Activated CD4-positive, alpha-beta T cell treated with anti-CD3 and anti-CD28 coated beads, Interleukin-2, amount 10 ng/mL, durations not matched to agents 24 days and 14 days (primary cell): ENCODE data around the gene ROBO2. TPM values are rescaled to one million over a fixed set of nuclear protein-coding genes. Genes with fewer than 3 reads are reported as not detected.

Experiments used
- DNase-seq: peaks from one replicate; pipeline ENCODE4 v3.0.0; 2022
- H3K27ac Mint-ChIP-seq: one replicate; pipeline ENCODE4 v1.8.0; 2022; ENCODE audit warnings: mild to moderate bottlenecking, mixed read lengths
- H3K27me3 Mint-ChIP-seq: one replicate; pipeline ENCODE4 v1.8.0; 2022; ENCODE audit warnings: mixed read lengths
- H3K36me3 Mint-ChIP-seq: one replicate; pipeline ENCODE4 v1.8.0; 2022; ENCODE audit warnings: low read depth, mild to moderate bottlenecking, mixed read lengths
- H3K4me1 Mint-ChIP-seq: one replicate; pipeline ENCODE4 v1.8.0; 2021; ENCODE audit warnings: mixed read lengths
- H3K4me3 Mint-ChIP-seq: one replicate; pipeline ENCODE4 v1.8.0; 2022; ENCODE audit warnings: mild to moderate bottlenecking, moderate library complexity, mixed read lengths
- H3K9me3 Mint-ChIP-seq: one replicate; pipeline ENCODE4 v1.8.0; 2021; ENCODE audit warnings: mixed read lengths
- intact Hi-C: fragments of 100-400 bp; cut with micrococcal nuclease; formaldehyde crosslinking; loops from one replicate; pipeline ENCODE4 v1.15.1; 2023
- total RNA-seq: library from RNA; stranded (reverse); gene quantifications from 2 replicates; pipeline ENCODE4 v1.2.3, GENCODE V29; 2022

The ROBO2 gene
- total RNA-seq, 1 donor from 2014 or later, result not detected

GRCh38 chr3:77096966-77097890 is 57.3 kb downstream of the ROBO2 start:
- H3K4me1 Mint-ChIP-seq, result no peaks in the 10 kb centered on the region
- no peaks in the 10 kb centered on the region for H3K9me3 Mint-ChIP-seq
- no peaks in the 10 kb centered on the region for H3K36me3 Mint-ChIP-seq
- no peak overlapping the region for H3K4me3 Mint-ChIP-seq
- DNase-seq, result no peak
- intact Hi-C loops, result no loop called here
- H3K27me3 Mint-ChIP-seq, result no peaks in the 10 kb centered on the region
- H3K27ac Mint-ChIP-seq, result no peak overlapping the region

- Mint-ChIP-seq H3K4me1 (no peaks in the 10 kb centered on the region), H3K27ac (no peak overlapping the region), H3K36me3 (no peaks in the 10 kb centered on the region), H3K27me3 (no peaks in the 10 kb centered on the region), H3K4me3 (no peak overlapping the region), H3K9me3 (no peaks in the 10 kb centered on the region)
- no peak for DNase-seq
- intact Hi-C loops, result no loop called here
Measured at GRCh38 chr3:77102951-77103769, 63.3 kb downstream of the ROBO2 start.

GRCh38 chr3:77122652-77123051 is 82.8 kb downstream of the ROBO2 start:
- H3K27ac Mint-ChIP-seq, result no peak overlapping the region
- no peaks in the 10 kb centered on the region for H3K4me1 Mint-ChIP-seq
- no peaks in the 10 kb centered on the region for H3K27me3 Mint-ChIP-seq
- no peak for DNase-seq
- intact Hi-C loops, result no loop called here
- peaks cover 4% of the 10 kb centered on the region for H3K9me3 Mint-ChIP-seq
- no peaks in the 10 kb centered on the region for H3K36me3 Mint-ChIP-seq
- H3K4me3 Mint-ChIP-seq, result no peak overlapping the region

- Mint-ChIP-seq H3K4me3 (no peak overlapping the region), H3K9me3 (peaks cover 4% of the 10 kb centered on the region), H3K27ac (no peak overlapping the region), H3K4me1 (no peaks in the 10 kb centered on the region), H3K36me3 (no peaks in the 10 kb centered on the region), H3K27me3 (no peaks in the 10 kb centered on the region)
- DNase-seq, result no peak
- intact Hi-C loops, result no loop called here
Measured at GRCh38 chr3:77125966-77126365, 86.1 kb downstream of the ROBO2 start.

- no peak overlapping the region for H3K27ac Mint-ChIP-seq
- H3K4me3 Mint-ChIP-seq, result no peak overlapping the region
- H3K27me3 Mint-ChIP-seq, result no peaks in the 10 kb centered on the region
- DNase-seq, result no peak
- H3K9me3 Mint-ChIP-seq, result no peaks in the 10 kb centered on the region
- intact Hi-C loops, result no loop called here
- H3K36me3 Mint-ChIP-seq, result no peaks in the 10 kb centered on the region
- no peaks in the 10 kb centered on the region for H3K4me1 Mint-ChIP-seq
Measured at GRCh38 chr3:77134769-77135168, 94.9 kb downstream of the ROBO2 start.

GRCh38 chr3:77137559-77137958 is 97.7 kb downstream of the ROBO2 start:
- H3K27ac Mint-ChIP-seq, result no peak overlapping the region
- no peaks in the 10 kb centered on the region for H3K36me3 Mint-ChIP-seq
- no peak overlapping the region for H3K4me3 Mint-ChIP-seq

GRCh38 chr3:77139624-77140023 is 99.7 kb downstream of the ROBO2 start:
- H3K27ac Mint-ChIP-seq, result no peak overlapping the region
- no peak for DNase-seq
- H3K27me3 Mint-ChIP-seq, result no peaks in the 10 kb centered on the region
- intact Hi-C loops, result no loop called here
- no peaks in the 10 kb centered on the region for H3K9me3 Mint-ChIP-seq
- H3K4me1 Mint-ChIP-seq, result no peaks in the 10 kb centered on the region
- no peak overlapping the region for H3K4me3 Mint-ChIP-seq
- no peaks in the 10 kb centered on the region for H3K36me3 Mint-ChIP-seq

More at GRCh38 chr3:77137559-77137958, 97.7 kb downstream of the ROBO2 start:
- no peaks in the 10 kb centered on the region for H3K4me1 Mint-ChIP-seq
- H3K27me3 Mint-ChIP-seq, result no peaks in the 10 kb centered on the region
- DNase-seq, result no peak
- H3K9me3 Mint-ChIP-seq, result no peaks in the 10 kb centered on the region
- intact Hi-C loops, result no loop called here

GRCh38 chr3:77141423-77141822 is 101.5 kb downstream of the ROBO2 start:
- Mint-ChIP-seq H3K4me3 (no peak overlapping the region), H3K9me3 (no peaks in the 10 kb centered on the region)
- intact Hi-C loops, result no loop called here

GRCh38 chr3:77142578-77142977 is 102.7 kb downstream of the ROBO2 start:
- no peaks in the 10 kb centered on the region for H3K9me3 Mint-ChIP-seq
- intact Hi-C loops, result no loop called here
- DNase-seq, result no peak
- H3K4me1 Mint-ChIP-seq, result no peaks in the 10 kb centered on the region
- H3K36me3 Mint-ChIP-seq, result no peaks in the 10 kb centered on the region
- H3K27ac Mint-ChIP-seq, result no peak overlapping the region
- H3K4me3 Mint-ChIP-seq, result no peak overlapping the region
- H3K27me3 Mint-ChIP-seq, result no peaks in the 10 kb centered on the region

More at GRCh38 chr3:77141423-77141822, 101.5 kb downstream of the ROBO2 start:
- no peak for DNase-seq
- Mint-ChIP-seq H3K36me3 (no peaks in the 10 kb centered on the region), H3K4me1 (no peaks in the 10 kb centered on the region), H3K27me3 (no peaks in the 10 kb centered on the region), H3K27ac (no peak overlapping the region)

GRCh38 chr3:77146004-77146403 is 106.1 kb downstream of the ROBO2 start:
- no peak overlapping the region for H3K27ac Mint-ChIP-seq
- no peaks in the 10 kb centered on the region for H3K36me3 Mint-ChIP-seq
- no peaks in the 10 kb centered on the region for H3K27me3 Mint-ChIP-seq
- no peak for DNase-seq
- no peak overlapping the region for H3K4me3 Mint-ChIP-seq
- intact Hi-C loops, result no loop called here
- peaks cover 4% of the 10 kb centered on the region for H3K9me3 Mint-ChIP-seq
- H3K4me1 Mint-ChIP-seq, result no peaks in the 10 kb centered on the region

GRCh38 chr3:77147836-77148578 is 108.1 kb downstream of the ROBO2 start:
- Mint-ChIP-seq H3K4me3 (no peak overlapping the region), H3K27ac (no peak overlapping the region), H3K4me1 (no peaks in the 10 kb centered on the region), H3K36me3 (no peaks in the 10 kb centered on the region), H3K9me3 (peaks cover 4% of the 10 kb centered on the region), H3K27me3 (no peaks in the 10 kb centered on the region)
- intact Hi-C loops, result no loop called here
- DNase-seq, result no peak

- no peak overlapping the region for H3K27ac Mint-ChIP-seq
- intact Hi-C loops, result no loop called here
Measured at GRCh38 chr3:77149382-77149781, 109.5 kb downstream of the ROBO2 start.

GRCh38 chr3:77150028-77150427 is 110.1 kb downstream of the ROBO2 start:
- no peak overlapping the region for H3K4me3 Mint-ChIP-seq
- DNase-seq, result no peak
- peaks cover 4% of the 10 kb centered on the region for H3K9me3 Mint-ChIP-seq
- intact Hi-C loops, result no loop called here
- H3K36me3 Mint-ChIP-seq, result no peaks in the 10 kb centered on the region
- no peaks in the 10 kb centered on the region for H3K4me1 Mint-ChIP-seq
- no peak overlapping the region for H3K27ac Mint-ChIP-seq
- no peaks in the 10 kb centered on the region for H3K27me3 Mint-ChIP-seq

More at GRCh38 chr3:77149382-77149781, 109.5 kb downstream of the ROBO2 start:
- DNase-seq, result no peak
- Mint-ChIP-seq H3K4me1 (no peaks in the 10 kb centered on the region), H3K4me3 (no peak overlapping the region), H3K36me3 (no peaks in the 10 kb centered on the region), H3K27me3 (no peaks in the 10 kb centered on the region), H3K9me3 (peaks cover 4% of the 10 kb centered on the region)
